GM18505 (cell line): Measurements from ENCODE around the gene AXIN1.

Experiments used
- ATAC-seq: cut with Tn5 transposase; IDR thresholded peaks from one replicate; pipeline ENCODE4 v1.9.1; 2021; ENCODE audit not compliant: unreplicated experiment
- POLR2A ChIP-seq: IDR thresholded peaks from 4 replicates; pipeline ENCODE4 v1.6.1; 2011; ENCODE audit warnings: borderline replicate concordance; ENCODE audit not compliant: insufficient read depth, insufficient read length; ENCODE audit errors: extremely low read depth

Gene AXIN1

DNA sequence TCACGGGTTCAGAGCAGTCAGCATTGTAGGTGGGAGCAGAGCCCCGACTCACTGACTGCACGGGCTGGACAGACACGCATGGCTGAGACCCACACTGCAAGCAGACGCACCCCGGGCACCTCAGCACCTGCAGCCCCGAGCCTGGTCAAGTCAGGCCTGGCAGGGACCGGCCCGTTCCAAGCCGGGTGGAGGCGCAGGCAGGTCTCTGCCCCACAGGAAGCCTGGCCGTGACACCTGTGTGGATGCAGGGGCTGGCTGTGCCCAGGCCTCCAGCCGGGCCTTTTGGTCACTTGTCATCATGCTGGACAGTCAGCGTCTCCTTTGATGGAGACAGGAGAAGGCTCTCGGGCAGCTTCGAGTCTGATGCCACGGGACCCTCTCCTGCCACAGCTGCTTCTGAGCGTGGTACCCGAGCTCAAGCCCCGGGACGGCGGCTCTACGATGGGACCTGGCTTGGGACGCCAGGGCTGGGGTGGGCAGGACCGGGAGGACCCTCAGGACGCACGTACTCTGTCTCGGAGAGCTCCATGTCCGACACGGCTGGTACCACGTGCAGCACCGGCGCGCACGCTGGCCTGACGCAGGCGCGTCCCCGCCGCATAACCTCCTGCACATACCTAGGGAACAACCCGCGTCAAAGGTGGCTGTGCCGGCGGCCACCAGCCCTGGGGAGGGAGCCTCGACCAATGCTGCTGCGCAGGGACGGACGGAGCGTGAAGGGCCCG lies 61.7 kb downstream of the AXIN1 start:
- TF ChIP-seq POLR2A, result no peak
- no peak for ATAC-seq

DNA sequence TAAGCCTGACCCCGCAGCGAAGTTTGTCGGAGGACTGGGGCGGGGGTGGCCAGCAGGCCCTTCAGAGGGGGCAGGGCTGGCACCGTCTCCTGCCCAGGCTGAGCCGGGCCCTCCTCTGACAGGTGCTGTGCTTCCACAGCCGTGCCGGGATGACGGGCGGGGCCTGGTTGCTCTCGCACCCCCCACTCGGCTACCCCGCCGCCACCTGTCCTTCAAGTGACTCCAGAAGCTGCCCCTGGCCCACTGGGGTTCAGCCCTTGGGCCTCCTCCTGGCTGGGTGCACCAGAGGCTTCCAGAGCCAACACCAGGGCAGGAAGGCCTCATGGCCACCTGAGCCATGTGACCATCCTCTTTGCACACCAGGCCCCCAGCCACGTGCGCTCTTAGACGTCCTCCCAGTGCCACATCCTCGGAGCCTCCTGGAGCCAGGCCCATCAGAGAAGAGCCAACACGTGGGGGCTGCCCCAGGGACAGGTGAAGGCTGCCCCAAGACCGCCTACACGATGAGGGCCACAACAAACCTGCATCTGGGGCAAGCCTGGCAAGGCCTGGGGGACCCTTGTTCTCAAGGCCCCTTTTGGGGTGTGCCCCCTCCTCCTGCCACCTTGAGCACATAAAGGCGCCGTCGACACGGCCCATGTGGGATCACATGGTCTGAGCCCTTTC lies 62.4 kb downstream of the AXIN1 start:
- ATAC-seq, result no peak
- TF ChIP-seq POLR2A, result no peak

DNA sequence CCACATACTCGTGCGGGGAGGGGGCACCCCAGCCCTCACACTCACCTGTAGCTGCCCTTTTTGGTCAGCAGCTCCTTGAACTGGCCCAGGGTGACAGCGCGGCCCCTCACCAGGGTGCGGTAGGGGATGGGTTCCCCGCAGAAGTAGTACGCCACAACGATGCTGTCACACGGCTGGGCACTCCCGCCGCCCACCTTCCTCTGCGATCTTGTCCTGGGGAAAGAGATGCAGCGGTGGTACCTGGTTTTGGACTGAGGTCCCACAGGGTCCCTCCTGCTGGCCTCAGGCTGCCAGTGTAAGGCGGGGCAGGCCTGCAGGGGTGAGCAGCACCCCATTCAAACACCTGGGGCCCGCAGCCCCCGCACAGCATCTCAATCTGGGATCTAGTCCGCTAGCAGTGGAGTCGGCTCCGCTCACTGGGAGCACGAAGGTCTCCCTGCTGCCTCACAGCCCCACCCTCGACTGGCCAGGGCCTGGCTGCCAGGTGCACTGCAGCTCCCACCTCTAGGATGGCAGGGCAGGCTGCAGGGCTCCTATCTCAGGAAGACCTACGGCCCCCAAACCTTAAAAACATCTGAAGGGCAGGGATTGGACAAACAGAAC lies 63.0 kb downstream of the AXIN1 start:
- no peak for ATAC-seq
- no peak for TF ChIP-seq POLR2A

DNA sequence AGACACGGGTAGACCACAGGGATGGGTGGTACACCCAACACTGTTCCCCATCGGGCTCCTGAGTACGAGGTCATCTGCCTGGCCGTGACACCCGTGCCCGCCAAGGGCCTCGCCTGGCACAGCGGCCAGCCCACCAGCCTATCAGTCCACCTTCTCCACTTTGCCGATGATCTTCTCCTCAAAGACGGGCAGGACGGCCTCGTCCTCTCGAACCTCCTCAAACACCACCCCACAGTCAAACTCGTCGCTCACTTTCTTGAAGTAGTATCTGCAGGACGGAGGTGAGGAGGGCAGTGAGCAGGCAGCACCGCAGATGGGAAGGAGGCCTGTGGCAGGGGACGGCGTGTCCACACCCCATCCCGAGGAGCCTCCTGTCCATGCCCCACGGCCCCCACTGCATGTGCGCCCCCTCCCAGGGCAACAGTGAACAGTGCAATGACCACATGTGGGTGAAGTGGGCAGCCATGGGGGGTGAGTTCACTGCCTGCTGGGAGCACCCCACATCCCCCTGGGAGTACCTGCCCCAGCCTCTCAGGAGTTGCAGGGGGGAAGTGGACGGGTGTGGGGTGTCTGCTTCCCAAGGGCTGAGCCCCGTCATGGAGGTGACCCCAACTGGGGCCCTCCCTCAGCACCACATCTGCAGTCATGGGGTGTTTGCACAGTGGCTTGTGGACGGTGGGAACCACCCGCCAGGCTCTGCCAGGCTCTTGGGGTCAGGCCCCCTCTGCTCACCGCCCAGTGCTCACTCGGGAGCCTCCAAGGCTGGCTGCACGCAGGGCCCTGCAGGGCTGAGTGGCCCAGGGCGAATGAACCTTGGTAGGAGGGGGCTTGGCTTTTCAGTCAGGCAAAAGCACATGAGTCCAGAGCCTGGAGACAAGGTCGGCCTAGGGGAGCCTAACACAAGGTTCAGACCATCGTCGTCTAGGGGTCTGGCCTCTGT lies 64.3 kb downstream of the AXIN1 start:
- no peak for TF ChIP-seq POLR2A

DNA sequence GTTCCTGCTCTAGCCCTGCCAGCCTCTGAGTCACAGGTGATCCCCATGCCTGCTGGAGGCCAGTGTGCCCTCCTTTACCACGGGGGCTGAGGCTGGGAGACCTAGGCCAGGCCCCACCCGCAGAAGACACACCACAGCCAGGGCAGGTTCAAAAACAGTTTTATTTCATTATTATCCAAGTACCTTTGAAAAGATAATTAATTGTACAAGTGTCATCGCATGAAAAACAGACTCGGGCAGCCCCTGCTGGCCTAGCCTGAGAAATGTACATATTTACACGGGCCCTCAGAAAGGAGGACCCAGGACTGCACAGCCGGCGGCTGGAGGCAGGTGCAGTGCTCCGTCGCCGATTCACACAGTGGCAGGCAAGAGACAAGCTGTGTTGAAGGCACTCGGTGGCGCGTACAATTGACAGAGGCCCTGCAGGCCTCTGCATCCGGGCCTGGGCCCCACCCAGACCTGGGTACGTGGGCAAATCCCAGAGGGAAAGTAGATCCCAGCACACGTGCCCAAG lies 65.2 kb downstream of the AXIN1 start:
- TF ChIP-seq POLR2A, result no peak
- no peak for ATAC-seq

More for the DNA sequence above, 64.3 kb downstream of the AXIN1 start:
- ATAC-seq, result no peak

DNA sequence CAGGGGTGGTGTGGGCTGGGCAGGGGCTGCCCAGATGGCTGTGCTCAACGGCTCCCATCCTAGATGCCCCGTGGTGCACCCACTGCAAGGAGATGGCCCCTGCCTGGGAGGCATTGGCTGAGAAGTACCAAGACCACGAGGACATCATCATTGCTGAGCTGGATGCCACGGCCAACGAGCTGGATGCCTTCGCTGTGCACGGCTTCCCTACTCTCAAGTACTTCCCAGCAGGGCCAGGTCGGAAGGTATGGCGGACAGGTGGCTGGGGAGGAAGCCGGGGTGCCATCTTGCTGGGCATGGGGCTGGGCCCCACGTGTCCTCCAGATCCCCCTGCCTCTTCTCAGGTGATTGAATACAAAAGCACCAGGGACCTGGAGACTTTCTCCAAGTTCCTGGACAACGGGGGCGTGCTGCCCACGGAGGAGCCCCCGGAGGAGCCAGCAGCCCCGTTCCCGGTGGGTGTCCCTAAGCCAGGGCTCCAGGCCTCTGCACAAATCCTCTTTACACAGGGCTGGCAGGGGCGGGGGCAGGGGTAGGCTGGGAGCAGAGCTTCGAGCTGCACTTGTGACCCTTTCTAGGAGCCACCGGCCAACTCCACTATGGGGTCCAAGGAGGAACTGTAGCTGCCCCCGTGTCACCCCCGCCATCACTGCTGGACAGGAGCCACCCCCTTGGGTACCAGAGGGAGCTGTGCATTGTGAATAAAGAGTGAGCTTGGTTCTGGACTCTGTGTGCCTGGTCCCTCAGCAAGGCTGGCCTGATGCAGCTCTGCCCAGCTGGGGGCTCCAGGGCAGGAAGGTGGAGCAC lies 65.8 kb downstream of the AXIN1 start:
- no peak for ATAC-seq
- TF ChIP-seq POLR2A, result no peak

DNA sequence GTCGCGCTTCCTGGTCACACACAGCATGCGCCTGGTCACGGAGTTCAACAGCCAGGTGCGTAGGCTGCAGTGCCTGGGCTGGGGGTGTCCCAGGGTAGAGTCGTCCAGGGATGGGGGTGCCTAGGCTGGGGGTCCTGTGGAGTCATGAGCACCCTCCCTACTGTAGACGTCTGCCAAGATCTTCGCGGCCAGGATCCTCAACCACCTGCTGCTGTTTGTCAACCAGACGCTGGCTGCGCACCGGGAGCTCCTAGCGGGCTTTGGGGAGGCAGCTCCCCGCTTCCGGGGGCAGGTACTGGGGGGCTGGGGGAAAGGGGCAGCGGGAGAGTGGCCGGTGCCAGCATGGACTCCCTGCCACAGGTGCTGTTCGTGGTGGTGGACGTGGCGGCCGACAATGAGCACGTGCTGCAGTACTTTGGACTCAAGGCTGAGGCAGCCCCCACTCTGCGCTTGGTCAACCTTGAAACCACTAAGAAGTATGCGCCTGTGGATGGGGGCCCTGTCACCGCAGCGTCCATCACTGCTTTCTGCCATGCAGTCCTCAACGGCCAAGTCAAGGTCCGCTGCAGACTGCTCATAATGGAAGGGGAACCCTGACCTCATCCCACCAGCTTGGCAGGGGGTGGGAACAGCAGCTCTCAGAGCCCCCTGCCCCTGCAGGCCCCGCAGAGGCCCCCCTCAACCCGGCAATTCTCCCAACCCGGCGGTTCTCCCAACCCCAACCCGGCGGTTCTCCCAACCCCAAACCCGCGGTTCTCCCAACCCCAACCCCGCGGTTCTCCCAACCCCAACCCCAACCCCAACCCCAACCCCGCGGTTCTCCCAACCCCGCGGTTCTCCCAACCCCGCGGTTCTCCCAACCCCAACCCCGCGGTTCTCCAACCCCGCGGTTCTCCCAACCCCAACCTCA lies 67.1 kb downstream of the AXIN1 start:
- TF ChIP-seq POLR2A, result no peak
- no peak for ATAC-seq

DNA sequence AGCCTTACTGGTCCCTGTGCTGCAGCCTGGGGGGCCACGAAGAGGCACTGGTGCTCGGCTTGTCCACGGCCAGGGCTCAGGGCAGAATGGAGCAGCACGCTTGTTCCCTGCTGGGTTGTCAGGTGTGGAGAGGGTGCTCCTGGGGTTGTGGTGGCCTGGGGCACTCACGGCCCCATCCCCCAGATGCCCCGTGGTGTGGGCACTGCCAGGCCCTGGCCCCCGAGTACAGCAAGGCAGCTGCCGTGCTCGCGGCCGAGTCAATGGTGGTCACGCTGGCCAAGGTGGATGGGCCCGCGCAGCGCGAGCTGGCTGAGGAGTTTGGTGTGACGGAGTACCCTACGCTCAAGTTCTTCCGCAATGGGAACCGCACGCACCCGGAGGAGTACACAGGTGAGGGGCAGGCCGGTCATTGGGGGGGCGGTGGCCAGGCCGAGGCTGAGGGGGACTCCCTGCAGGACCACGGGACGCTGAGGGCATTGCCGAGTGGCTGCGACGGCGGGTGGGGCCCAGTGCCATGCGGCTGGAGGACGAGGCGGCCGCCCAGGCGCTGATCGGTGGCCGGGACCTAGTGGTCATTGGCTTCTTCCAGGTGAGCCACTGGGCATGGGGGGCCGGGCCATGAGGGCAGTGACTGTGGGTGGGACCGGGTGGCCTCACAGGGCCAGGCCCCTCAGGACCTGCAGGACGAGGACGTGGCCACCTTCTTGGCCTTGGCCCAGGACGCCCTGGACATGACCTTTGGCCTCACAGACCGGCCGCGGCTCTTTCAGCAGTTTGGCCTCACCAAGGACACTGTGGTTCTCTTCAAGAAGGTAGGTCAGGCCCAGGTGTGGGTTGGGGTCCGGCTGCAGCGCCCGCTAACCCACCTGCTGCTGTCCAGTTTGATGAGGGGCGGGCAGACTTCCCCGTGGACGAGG lies 68.1 kb downstream of the AXIN1 start:
- no peak for TF ChIP-seq POLR2A
- ATAC-seq, result no peak

DNA sequence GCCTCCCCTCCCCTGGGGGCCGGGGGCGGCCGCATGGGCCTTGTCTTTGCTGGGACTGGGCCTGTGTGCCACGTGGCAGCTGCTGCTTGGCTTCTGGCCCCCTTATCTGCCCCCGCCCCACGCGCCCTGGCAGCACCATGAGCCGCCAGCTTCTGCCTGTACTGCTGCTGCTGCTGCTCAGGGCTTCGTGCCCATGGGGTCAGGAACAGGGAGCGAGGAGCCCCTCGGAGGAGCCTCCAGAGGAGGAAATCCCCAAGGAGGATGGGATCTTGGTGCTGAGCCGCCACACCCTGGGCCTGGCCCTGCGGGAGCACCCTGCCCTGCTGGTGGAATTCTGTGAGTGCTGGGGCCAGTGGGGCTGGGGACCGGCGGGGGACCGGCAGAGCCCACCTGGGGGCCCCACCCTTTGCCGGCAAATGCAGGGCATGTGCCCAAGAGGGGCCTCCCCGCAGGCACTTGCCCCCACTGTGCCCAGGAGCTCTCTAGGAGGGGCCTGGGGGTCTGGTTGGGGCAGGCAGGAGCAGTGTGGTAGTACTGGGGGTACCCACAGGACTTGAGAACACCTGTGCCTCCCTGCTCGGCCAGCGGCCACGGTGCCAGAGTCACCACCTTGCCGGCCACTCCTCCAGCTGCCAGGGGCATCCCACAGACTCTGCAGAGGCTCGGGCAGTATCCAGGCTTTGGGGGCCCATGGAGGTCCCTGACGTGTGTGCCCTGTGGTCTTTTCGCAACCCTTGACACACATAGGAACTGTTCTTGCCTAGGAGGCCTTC lies 69.3 kb downstream of the AXIN1 start, which contains the start of gene PDIA2:
TSS of gene PDIA2 (plus strand) at position 132 of the 773 bp plus-strand sequence. CDS start at position 138, 6 bp downstream.
- TF ChIP-seq POLR2A, result no peak
- ATAC-seq, result no peak

DNA sequence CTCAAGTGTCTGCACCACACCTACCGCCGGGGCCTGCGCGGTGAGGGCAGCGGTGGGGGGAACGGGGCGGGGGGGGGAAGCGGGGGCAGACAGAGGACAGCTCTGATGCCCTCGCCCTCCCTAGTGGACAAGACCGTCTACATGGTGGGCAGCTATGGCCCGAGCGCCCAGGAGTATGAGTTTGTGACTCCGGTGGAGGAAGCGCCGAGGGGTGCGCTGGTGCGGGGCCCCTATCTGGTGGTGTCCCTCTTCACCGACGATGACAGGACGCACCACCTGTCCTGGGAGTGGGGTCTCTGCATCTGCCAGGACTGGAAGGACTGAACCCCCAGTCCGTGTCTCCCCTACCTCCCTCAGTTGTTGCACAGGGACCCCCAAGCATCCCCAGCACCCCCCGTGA lies 70.0 kb downstream of the AXIN1 start:
- no peak for TF ChIP-seq POLR2A
- no peak for ATAC-seq

DNA sequence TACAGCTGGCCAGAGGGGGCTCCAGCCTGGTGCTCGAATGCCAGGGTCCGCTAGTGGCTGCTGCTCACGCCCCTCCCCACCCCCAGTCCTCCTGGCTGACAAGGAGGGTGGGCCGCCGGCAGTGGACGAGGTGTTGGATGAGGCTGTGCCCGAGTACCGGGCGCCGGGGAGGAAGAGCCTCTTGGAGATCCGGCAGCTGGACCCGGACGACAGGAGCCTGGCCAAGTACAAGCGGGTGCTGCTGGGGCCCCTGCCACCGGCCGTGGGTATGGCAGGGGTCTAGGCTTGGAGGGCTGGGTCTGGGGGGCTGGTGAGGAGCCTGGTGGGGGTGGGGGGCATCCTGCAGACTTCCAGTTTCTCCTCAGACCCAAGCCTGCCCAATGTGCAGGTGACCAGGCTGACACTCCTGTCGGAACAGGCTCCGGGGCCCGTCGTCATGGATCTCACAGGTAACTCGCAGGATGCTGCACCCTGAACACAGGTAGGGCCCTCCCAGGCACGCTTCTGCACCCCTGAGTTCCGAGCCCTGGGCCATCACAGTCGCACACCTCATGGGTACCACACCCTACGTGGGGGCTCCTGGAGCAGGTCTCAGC lies 70.8 kb downstream of the AXIN1 start:
- no peak for ATAC-seq
- no peak for TF ChIP-seq POLR2A
